Measurements from ENCODE around the gene C9orf43.

DNA sequence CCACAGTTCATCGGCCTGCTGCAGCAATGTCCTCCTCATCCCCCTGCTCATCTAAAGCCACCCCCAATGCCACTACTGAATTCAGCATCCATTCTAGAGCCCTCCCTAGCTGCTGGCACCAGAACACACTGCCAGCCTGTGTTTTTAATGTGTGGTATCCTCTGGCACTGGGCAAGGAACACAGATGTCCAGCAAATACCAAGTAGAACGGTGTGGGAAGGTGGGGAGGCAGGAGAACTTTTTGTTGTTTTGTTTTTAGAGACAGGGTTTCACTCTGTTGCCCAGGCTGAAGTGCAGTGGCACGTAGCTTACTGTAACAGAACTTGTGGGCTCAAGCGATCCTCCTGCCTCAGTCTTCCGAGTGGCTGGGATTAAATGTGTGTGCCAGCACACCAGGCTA lies 38.5 kb upstream of the C9orf43 start:
- TF ChIP-seq MXI1 (IDR thresholded peaks at IDR 0.05; ENCODE audit: low read depth, low read length) (no peak), ELF1 (tag; IDR thresholded peaks at IDR 0.05) (no peak), SRF (CRISPR knock-in tag; IDR thresholded peaks at IDR 0.05) (no peak), CTCF (IDR thresholded peaks at IDR 0.05 in 2 of 3, conservative IDR thresholded peaks at IDR 0.05 in 1 of 3; ENCODE audit: insufficient read depth in 2 of 3, low read depth in 1 of 3, low read length in 3 of 3) (no peak), NRF1 (conservative IDR thresholded peaks at IDR 0.05 in 1 of 2, IDR thresholded peaks at IDR 0.05 in 1 of 2) (no peak), USF2 (CRISPR knock-in tag; IDR thresholded peaks at IDR 0.05) (no peak), GABPA (tag; conservative IDR thresholded peaks at IDR 0.05; ENCODE audit: low read depth) (no peak), AFF4 (CRISPR knock-in tag; IDR thresholded peaks at IDR 0.05) (no peak), PKNOX1 (IDR thresholded peaks at IDR 0.05) (no peak)
- TF ChIP-seq, protein P1, sequence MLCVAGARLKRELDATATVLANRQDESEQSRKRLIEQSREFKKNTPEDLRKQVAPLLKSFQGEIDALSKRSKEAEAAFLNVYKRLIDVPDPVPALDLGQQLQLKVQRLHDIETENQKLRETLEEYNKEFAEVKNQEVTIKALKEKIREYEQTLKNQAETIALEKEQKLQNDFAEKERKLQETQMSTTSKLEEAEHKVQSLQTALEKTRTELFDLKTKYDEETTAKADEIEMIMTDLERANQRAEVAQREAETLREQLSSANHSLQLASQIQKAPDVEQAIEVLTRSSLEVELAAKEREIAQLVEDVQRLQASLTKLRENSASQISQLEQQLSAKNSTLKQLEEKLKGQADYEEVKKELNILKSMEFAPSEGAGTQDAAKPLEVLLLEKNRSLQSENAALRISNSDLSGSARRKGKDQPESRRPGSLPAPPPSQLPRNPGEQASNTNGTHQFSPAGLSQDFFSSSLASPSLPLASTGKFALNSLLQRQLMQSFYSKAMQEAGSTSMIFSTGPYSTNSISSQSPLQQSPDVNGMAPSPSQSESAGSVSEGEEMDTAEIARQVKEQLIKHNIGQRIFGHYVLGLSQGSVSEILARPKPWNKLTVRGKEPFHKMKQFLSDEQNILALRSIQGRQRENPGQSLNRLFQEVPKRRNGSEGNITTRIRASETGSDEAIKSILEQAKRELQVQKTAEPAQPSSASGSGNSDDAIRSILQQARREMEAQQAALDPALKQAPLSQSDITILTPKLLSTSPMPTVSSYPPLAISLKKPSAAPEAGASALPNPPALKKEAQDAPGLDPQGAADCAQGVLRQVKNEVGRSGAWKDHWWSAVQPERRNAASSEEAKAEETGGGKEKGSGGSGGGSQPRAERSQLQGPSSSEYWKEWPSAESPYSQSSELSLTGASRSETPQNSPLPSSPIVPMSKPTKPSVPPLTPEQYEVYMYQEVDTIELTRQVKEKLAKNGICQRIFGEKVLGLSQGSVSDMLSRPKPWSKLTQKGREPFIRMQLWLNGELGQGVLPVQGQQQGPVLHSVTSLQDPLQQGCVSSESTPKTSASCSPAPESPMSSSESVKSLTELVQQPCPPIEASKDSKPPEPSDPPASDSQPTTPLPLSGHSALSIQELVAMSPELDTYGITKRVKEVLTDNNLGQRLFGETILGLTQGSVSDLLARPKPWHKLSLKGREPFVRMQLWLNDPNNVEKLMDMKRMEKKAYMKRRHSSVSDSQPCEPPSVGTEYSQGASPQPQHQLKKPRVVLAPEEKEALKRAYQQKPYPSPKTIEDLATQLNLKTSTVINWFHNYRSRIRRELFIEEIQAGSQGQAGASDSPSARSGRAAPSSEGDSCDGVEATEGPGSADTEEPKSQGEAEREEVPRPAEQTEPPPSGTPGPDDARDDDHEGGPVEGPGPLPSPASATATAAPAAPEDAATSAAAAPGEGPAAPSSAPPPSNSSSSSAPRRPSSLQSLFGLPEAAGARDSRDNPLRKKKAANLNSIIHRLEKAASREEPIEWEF (CRISPR knock-in tag; IDR thresholded peaks at IDR 0.05) = no peak
